ENCODE measurements around the gene RHBDD3. TPM values are rescaled to one million over a fixed set of nuclear protein-coding genes. Genes with fewer than 3 reads are reported as not detected.

The RHBDD3 gene
- total RNA-seq, 1 experiment from 2014 or later, result 49.6 TPM

GRCh38 chr22:29217827-29218757 lies 49.7 kb downstream of the RHBDD3 start:
- in situ Hi-C loops (cut with HindIII; ENCODE audit: low pct_unique_long_range_greater_than_20kb, low sequenced_read_pairs), result no loop called here
- CTCF ChIA-PET, result no interaction called here
- no TSS peak for BruUV-seq (replicated peaks)

More at GRCh38 chr22:29217827-29218757, 49.7 kb downstream of the RHBDD3 start:
- Histone ChIP-seq H3K4me3 (ENCODE audit: low read depth in 2 of 2, low read length in 2 of 2) (no peak overlapping the region), H3K9me3 (ENCODE audit: control insufficient read depth, insufficient read depth, low read depth, low read length) (no peaks in the 10 kb centered on the region), H3K27me3 (ENCODE audit: control insufficient read depth, insufficient read depth, low read length) (no peaks in the 10 kb centered on the region), H3K27ac (ENCODE audit: low read length) (no peak overlapping the region), H3K36me3 (ENCODE audit: control insufficient read depth, insufficient read depth, low read length) (no peaks in the 10 kb centered on the region), H3K4me1 (ENCODE audit: control insufficient read depth, insufficient read depth, low read length) (peaks cover 8% of the 10 kb centered on the region)
- ATAC-seq, result no peak
- intact Hi-C loops (cut with micrococcal nuclease; ENCODE audit: unreplicated experiment), result no loop called here
- no peak for DNase-seq (ENCODE audit: low read depth, low spot score)
- TF ChIP-seq REST (IDR thresholded peaks at IDR 0.05; ENCODE audit: insufficient read depth in 1 of 2, low read depth in 2 of 2, low read length in 1 of 2) (no peak), CTCF (IDR thresholded peaks at IDR 0.05) (no peak)
- POLR2A ChIA-PET, result no interaction called here

All from Panc1 (cell line).